ENCODE measurements around the gene EIF4A3. TPM values are rescaled to one million over a fixed set of nuclear protein-coding genes. Genes with fewer than 3 reads are reported as not detected.

Gene EIF4A3
- total RNA-seq, 4 donors from 2014 or later = 69.0 to 112 (median 94.7) TPM

DNA sequence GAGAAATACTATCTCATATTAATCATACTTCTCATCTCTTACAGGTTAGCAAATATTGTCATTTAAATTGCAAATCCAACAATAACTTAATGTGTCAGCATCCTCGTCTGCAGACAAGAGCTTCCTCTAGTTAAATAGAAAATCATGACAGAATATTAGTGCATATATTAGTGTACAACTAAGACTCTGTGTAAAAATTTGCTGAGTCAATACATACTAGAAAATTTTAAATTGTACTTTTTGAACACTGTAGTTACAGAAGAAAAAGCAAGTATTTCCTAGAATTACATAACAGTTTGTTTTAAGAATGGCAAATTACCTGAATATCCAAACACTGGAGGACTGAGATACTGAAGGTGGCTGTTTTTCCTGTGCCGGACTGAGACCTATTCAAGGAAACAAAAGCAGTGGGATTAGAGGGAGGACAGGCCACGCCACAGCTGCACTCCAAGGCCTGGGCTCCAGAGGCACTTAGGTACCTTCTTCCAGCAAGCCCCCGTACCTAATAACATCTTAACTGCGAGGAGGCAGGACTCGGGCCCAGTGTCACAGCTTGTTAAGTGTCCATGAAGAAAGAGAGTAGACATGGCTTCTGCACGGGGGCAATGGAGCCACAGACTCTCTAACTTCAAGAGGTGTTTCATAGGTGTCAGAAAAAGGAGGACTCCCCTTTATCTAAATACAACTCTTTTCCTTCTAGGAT is 5.3 kb downstream of the EIF4A3 start:
- no peak for DNase-seq
- H3K4me3 ChIP-seq = no peak overlapping the region
- no peaks in the 10 kb centered on the region for H3K9me3 ChIP-seq
- peaks cover 39 to 78% (median 47%) of the 10 kb centered on the region in 3 donors for H3K36me3 ChIP-seq
- H3K27ac ChIP-seq = no peak overlapping the region
- no peaks in the 10 kb centered on the region for H3K27me3 ChIP-seq
- WGBS, 2 donors = 81 to 92% methylated on average over 7 of the region's 7 CpGs
- intact Hi-C loops (cut with DNase I) = no loop called here
- TF ChIP-seq POLR2A (IDR thresholded peaks at IDR 0.05) = no peak
- TF ChIP-seq, protein P1, sequence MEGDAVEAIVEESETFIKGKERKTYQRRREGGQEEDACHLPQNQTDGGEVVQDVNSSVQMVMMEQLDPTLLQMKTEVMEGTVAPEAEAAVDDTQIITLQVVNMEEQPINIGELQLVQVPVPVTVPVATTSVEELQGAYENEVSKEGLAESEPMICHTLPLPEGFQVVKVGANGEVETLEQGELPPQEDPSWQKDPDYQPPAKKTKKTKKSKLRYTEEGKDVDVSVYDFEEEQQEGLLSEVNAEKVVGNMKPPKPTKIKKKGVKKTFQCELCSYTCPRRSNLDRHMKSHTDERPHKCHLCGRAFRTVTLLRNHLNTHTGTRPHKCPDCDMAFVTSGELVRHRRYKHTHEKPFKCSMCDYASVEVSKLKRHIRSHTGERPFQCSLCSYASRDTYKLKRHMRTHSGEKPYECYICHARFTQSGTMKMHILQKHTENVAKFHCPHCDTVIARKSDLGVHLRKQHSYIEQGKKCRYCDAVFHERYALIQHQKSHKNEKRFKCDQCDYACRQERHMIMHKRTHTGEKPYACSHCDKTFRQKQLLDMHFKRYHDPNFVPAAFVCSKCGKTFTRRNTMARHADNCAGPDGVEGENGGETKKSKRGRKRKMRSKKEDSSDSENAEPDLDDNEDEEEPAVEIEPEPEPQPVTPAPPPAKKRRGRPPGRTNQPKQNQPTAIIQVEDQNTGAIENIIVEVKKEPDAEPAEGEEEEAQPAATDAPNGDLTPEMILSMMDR (IDR thresholded peaks at IDR 0.05) = no peak
- peaks cover 12 to 24% (median 15%) of the 10 kb centered on the region in 3 donors for H3K4me1 ChIP-seq

DNA sequence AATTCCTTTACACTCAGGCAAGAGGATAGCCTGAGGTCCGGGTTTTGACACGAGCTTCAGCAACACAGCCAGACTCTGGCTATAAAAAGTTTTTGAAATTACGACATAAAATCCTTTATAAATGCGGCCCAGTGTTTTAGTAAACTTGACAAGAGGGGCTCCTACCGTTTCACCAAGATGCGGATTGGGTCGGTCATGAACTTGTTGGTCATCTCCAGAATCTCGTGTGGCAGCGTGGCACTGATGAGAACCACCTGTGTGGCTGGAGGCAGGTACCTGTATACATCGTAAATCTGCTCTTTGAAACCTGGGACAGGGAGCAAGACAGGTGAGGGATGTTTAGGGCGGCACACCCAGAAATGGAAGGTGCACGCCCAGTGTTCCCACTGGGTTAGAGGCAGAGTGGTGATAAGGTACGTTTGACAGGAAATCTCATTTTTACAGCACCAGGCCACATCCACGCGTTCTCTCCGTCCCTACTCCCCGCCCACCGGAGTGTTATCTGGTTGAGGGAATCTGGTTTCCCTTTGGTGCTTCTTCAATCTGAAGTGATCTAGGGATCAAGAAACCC is 8.0 kb downstream of the EIF4A3 start:
- WGBS, 2 donors = 90 to 93% methylated on average over 18 of the region's 18 CpGs
- TF ChIP-seq, protein P1 (IDR thresholded peaks at IDR 0.05) = no peak
- TF ChIP-seq POLR2A (IDR thresholded peaks at IDR 0.05) = no peak

GRCh38 chr17:80137131-80137530 is 9.8 kb downstream of the EIF4A3 start:
- H3K27ac ChIP-seq = no peak overlapping the region
- H3K27me3 ChIP-seq = no peaks in the 10 kb centered on the region
- H3K4me1 ChIP-seq = no peaks in the 10 kb centered on the region
- H3K36me3 ChIP-seq = peaks cover 53 to 100% (median 54%) of the 10 kb centered on the region in 3 donors
- no peak for DNase-seq
- WGBS, 2 donors = 88 to 95% methylated on average over 5 to 6 of the region's 9 CpGs
- H3K4me3 ChIP-seq = no peak overlapping the region
- TF ChIP-seq, protein P1 (IDR thresholded peaks at IDR 0.05) = no peak
- no peak for TF ChIP-seq POLR2A (IDR thresholded peaks at IDR 0.05)
- intact Hi-C loops (cut with DNase I) = no loop called here
- H3K9me3 ChIP-seq = no peaks in the 10 kb centered on the region

More for the DNA sequence above, 8.0 kb downstream of the EIF4A3 start:
- no peak overlapping the region for H3K4me3 ChIP-seq
- intact Hi-C loops (cut with DNase I) = no loop called here
- H3K27me3 ChIP-seq = no peaks in the 10 kb centered on the region
- peaks cover 60 to 100% (median 62%) of the 10 kb centered on the region in 3 donors for H3K36me3 ChIP-seq
- no peak overlapping the region for H3K27ac ChIP-seq
- DNase-seq = no peak
- H3K9me3 ChIP-seq = no peaks in the 10 kb centered on the region
- peaks cover 0 to 1% (median 0%) of the 10 kb centered on the region in 3 donors for H3K4me1 ChIP-seq

DNA sequence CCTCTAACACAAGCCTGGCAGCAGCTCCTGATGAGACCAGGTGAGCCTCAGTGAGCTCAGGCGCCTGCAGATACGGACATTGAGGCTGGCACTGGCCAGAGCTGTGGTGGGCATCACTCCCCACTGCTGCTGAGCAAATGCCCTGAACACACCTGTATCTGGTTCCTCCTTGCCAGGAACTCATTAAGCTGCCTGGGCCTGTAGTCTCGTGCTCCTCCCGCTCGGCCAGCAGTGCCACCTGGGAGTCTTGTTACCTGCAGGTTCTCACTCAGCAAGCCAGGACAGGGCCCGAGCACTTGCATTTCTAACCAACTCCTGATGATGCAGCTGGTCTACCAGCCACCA is 13.3 kb downstream of the EIF4A3 start:
- Histone ChIP-seq H3K27me3 (no peaks in the 10 kb centered on the region), H3K4me1 (no peaks in the 10 kb centered on the region), H3K4me3 (no peak overlapping the region), H3K9me3 (no peaks in the 10 kb centered on the region), H3K36me3 (peaks cover 35 to 68% (median 40%) of the 10 kb centered on the region in 3 donors), H3K27ac (no peak overlapping the region)
- no peak for TF ChIP-seq POLR2A (IDR thresholded peaks at IDR 0.05)
- WGBS, 2 donors = 45% methylated on average over 2 of the region's 6 CpGs; no CpG with 5 or more reads in 1 of the 2 donors
- DNase-seq = no peak
- intact Hi-C loops (cut with DNase I) = no loop called here

DNA sequence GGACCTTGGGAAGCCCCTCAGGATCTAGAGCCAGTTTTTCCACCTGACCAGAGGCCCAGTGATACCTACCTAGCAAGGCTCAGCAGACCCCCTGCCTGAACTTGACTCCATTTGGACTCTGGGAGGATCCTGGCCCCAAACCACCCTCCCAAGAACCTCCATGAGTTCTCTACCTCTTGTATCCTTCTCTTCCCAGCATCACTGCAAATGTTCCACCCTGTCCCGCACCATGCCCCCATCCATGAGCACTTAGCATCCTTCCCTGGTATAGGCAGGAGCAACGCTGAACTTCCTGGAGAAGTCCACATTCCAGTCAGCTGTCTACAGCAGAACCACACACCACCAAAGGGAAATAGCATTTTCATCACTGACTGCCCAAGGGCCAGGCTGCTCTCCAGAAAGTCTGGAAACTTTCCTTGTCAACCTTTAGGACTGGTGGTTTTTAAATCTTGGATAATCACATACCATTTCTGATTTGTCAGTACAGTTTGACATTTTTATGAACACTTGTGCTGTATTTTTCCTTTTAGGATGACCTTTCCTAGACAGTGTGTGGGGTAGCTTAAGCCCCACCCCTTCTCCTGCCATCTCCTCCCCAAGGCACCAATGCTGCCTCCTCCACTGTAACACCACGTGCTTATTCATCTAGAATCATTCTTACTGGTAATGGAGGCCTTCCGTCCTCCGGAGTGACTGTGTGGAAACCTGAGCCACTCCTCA is 13.9 kb downstream of the EIF4A3 start:
- Histone ChIP-seq H3K9me3 (no peaks in the 10 kb centered on the region), H3K27me3 (no peaks in the 10 kb centered on the region), H3K4me3 (no peak overlapping the region), H3K36me3 (peaks cover 29 to 63% (median 34%) of the 10 kb centered on the region in 3 donors), H3K27ac (no peak overlapping the region), H3K4me1 (no peaks in the 10 kb centered on the region)
- DNase-seq = no peak
- WGBS, 2 donors = 80 to 85% methylated on average over 2 to 4 of the region's 5 CpGs
- intact Hi-C loops (cut with DNase I) = no loop called here
- TF ChIP-seq, protein P1 (IDR thresholded peaks at IDR 0.05) = no peak
- TF ChIP-seq POLR2A (IDR thresholded peaks at IDR 0.05) = no peak

All from esophagus squamous epithelium (tissue), 5 donors.